K562 (cell line): ENCODE results near the gene DOCK8.

Source experiments
- ARID2 ChIP-seq: fragments of 450-650 bp; IDR thresholded peaks from 2 replicates; pipeline ENCODE4 v1.6.1; 2017; ENCODE audit warnings: antibody characterized with exemption, mild to moderate bottlenecking
- CTCF ChIP-seq, 3 experiments: IDR thresholded peaks in 2 of 3; conservative IDR thresholded peaks in 1 of 3; 2 replicates each; pipeline ENCODE4 v1.5.1; 2011 to 2012; ENCODE audit warnings: low read length in 3 of 3, mild to moderate bottlenecking in 3 of 3, control low read depth in 2 of 3, improper control_type of control experiment in 1 of 3, inconsistent platforms in 1 of 3, low read depth in 1 of 3, mixed read lengths in 1 of 3, moderate library complexity in 1 of 3; ENCODE audit not compliant: insufficient read depth in 2 of 3
- NCOA2 ChIP-seq, 2 experiments: fragments of 450-650 bp; IDR thresholded peaks; 2 replicates each; pipeline ENCODE4 v1.6.1; 2018; ENCODE audit warnings: mild to moderate bottlenecking in 2 of 2, moderate library complexity in 1 of 2; ENCODE audit not compliant: partially characterized antibody in 2 of 2
- TAF1 ChIP-seq: IDR thresholded peaks from 2 replicates; pipeline ENCODE4 v1.6.1; 2011; ENCODE audit warnings: mild to moderate bottlenecking, low read length, moderate library complexity; ENCODE audit not compliant: insufficient read depth, control insufficient read depth, severe bottlenecking; ENCODE audit errors: extremely low read depth
- TCF7L2 ChIP-seq: fragments of 150-350 bp; IDR thresholded peaks from 2 replicates; pipeline ENCODE4 v1.6.1; 2016; ENCODE audit warnings: low read depth, mild to moderate bottlenecking, low read length, moderate library complexity

- no peak for TF ChIP-seq ARID2
- TF ChIP-seq TAF1, result no peak
- TF ChIP-seq CTCF (IDR thresholded peaks at IDR 0.05 in 2 of 3, conservative IDR thresholded peaks at IDR 0.05 in 1 of 3; ENCODE audit: insufficient read depth in 2 of 3, low read depth in 1 of 3, low read length in 3 of 3), result no peak
- TF ChIP-seq TCF7L2, result no peak
- TF ChIP-seq NCOA2 (IDR thresholded peaks at IDR 0.05; ENCODE audit: partially characterized antibody in 2 of 2), result no peak
Observed at GRCh38 chr9:250625-251024, 36.0 kb downstream of the DOCK8 start.
